HL-60 (cell line): Measurements from ENCODE around the gene BIK.

Experiments
- DNase-seq, 2 experiments: peaks; one replicate each; pipeline ENCODE4 v3.0.0-alpha.2; 2010 to 2020; ENCODE audit warnings: low read depth in 1 of 2, low spot score in 1 of 2
- H3K27ac ChIP-seq: fragments of 250-450 bp; sonication (Bioruptor Pico); replicated peaks from 2 replicates; pipeline ENCODE4 v1.5.1; 2020; ENCODE audit warnings: mild to moderate bottlenecking, moderate library complexity
- H3K27me3 ChIP-seq: fragments of 250-450 bp; sonication (Bioruptor Pico); 2 replicates; pipeline ENCODE4 v1.5.1; 2021; ENCODE audit warnings: mild to moderate bottlenecking, moderate library complexity; ENCODE audit not compliant: insufficient read depth, poor library complexity, severe bottlenecking
- H3K4me3 ChIP-seq: replicated peaks from 2 replicates; pipeline ENCODE4 v1.5.1; 2011; ENCODE audit warnings: mild to moderate bottlenecking, control low read depth, low read length; ENCODE audit not compliant: insufficient read depth
- GABPA ChIP-seq: IDR thresholded peaks from 2 replicates; pipeline ENCODE4 v1.6.1; 2012; ENCODE audit warnings: low read depth
- POLR2AphosphoS5 ChIP-seq: IDR thresholded peaks from 2 replicates; pipeline ENCODE4 v1.6.1; 2012; ENCODE audit warnings: low read depth
- SPI1 ChIP-seq: IDR thresholded peaks from 2 replicates; pipeline ENCODE4 v1.6.1; 2012; ENCODE audit warnings: low read depth, mild to moderate bottlenecking, borderline replicate concordance
- TF ChIP-seq, protein P1 (sequence below): IDR thresholded peaks from one replicate; pipeline ENCODE4 v1.5.1; 2011; ENCODE audit warnings: low read length, control low read depth, inconsistent platforms; ENCODE audit not compliant: insufficient read depth
- TF ChIP-seq, protein P2 (sequence below): IDR thresholded peaks from 2 replicates; pipeline ENCODE4 v1.6.1; 2012; ENCODE audit warnings: low read depth; ENCODE audit not compliant: insufficient replicate concordance

BIK gene

DNA sequence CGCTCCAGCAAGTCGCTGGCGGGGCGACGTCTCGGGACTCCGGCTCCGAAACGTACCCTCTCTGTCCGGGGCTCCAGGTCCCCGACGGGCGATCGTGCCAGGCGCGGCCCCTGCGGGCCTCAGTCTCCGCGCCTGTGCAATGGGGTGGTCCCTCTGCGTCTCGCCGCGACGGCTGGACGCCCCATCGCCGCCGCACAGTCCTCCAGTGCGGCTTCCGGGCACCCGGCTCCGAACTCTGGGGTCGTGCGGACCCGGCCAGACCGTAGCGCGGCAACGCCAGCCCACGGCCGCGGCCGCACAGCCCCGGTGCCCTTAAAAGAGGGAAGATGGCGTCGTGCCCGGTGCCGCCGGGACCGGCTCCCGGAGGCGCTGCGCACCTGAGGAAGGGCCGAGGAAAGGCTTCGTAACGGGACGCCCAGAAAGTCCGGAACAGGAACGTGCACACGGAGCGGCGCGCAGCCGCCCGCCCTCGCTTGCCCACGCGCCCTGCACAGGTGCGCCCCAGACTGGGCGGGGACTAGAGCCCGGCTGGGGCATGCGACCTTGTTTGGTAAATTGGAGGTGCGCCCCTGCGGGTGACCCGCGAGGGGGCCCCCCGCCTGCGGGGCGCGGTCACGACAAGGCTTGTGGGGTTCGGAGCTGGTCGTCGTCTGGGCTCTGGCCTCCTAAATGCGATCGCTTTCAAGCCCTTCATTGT lies 525 bp downstream of the BIK start:
- TF ChIP-seq, protein P1, sequence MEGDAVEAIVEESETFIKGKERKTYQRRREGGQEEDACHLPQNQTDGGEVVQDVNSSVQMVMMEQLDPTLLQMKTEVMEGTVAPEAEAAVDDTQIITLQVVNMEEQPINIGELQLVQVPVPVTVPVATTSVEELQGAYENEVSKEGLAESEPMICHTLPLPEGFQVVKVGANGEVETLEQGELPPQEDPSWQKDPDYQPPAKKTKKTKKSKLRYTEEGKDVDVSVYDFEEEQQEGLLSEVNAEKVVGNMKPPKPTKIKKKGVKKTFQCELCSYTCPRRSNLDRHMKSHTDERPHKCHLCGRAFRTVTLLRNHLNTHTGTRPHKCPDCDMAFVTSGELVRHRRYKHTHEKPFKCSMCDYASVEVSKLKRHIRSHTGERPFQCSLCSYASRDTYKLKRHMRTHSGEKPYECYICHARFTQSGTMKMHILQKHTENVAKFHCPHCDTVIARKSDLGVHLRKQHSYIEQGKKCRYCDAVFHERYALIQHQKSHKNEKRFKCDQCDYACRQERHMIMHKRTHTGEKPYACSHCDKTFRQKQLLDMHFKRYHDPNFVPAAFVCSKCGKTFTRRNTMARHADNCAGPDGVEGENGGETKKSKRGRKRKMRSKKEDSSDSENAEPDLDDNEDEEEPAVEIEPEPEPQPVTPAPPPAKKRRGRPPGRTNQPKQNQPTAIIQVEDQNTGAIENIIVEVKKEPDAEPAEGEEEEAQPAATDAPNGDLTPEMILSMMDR, result no peak
- no peak for TF ChIP-seq SPI1
- TF ChIP-seq POLR2AphosphoS5, result no peak
- no peak for TF ChIP-seq GABPA
- peak overlapping the region; percentile 21 for H3K27ac ChIP-seq
- peak overlapping the region; percentile 72 for H3K4me3 ChIP-seq
- peak in 1 of 2 experiments; percentile 52 for DNase-seq
- no peaks in the 10 kb centered on the region for H3K27me3 ChIP-seq

DNA sequence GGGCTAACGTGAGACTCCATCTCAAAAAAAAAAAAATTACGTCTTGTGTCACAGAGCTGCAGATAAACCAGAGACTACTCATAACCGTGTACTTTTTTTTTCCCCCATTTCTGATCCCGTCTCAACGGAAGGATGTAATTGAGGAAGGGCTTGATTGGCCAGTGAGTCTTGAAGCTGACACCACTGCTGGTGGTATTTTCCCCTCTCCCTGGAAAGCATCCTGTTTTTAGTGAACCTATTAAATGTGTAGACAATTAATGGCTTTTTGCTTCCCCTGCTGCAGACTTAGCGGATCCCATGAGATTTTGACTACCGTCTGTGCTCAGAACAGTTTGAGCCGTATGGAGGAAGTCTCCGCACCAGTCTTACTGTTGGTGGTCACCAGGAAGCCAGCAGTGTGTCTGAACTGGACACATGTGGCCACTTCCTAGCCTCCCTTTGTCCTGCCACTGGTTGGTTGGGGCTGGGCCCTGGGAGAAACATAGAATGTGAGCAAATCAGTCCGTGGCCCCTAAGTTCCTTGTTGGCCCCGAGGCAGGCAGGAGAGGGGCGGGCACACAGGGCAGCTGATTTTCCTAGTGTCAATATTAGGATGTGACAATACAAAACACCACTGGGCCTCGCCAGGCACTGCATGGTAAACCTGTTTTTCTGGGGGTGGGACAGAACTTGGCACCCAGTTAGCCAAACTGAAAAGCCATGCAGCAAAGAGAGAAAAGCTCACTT lies 3.1 kb downstream of the BIK start:
- no peak for DNase-seq
- Histone ChIP-seq H3K27ac (no peak overlapping the region), H3K27me3 (no peaks in the 10 kb centered on the region), H3K4me3 (no peak overlapping the region)
- TF ChIP-seq GABPA, result no peak
- TF ChIP-seq POLR2AphosphoS5, result no peak
- no peak for TF ChIP-seq SPI1
- TF ChIP-seq, protein P2, sequence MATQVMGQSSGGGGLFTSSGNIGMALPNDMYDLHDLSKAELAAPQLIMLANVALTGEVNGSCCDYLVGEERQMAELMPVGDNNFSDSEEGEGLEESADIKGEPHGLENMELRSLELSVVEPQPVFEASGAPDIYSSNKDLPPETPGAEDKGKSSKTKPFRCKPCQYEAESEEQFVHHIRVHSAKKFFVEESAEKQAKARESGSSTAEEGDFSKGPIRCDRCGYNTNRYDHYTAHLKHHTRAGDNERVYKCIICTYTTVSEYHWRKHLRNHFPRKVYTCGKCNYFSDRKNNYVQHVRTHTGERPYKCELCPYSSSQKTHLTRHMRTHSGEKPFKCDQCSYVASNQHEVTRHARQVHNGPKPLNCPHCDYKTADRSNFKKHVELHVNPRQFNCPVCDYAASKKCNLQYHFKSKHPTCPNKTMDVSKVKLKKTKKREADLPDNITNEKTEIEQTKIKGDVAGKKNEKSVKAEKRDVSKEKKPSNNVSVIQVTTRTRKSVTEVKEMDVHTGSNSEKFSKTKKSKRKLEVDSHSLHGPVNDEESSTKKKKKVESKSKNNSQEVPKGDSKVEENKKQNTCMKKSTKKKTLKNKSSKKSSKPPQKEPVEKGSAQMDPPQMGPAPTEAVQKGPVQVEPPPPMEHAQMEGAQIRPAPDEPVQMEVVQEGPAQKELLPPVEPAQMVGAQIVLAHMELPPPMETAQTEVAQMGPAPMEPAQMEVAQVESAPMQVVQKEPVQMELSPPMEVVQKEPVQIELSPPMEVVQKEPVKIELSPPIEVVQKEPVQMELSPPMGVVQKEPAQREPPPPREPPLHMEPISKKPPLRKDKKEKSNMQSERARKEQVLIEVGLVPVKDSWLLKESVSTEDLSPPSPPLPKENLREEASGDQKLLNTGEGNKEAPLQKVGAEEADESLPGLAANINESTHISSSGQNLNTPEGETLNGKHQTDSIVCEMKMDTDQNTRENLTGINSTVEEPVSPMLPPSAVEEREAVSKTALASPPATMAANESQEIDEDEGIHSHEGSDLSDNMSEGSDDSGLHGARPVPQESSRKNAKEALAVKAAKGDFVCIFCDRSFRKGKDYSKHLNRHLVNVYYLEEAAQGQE, result no peak
- TF ChIP-seq, protein P1, result no peak

DNA sequence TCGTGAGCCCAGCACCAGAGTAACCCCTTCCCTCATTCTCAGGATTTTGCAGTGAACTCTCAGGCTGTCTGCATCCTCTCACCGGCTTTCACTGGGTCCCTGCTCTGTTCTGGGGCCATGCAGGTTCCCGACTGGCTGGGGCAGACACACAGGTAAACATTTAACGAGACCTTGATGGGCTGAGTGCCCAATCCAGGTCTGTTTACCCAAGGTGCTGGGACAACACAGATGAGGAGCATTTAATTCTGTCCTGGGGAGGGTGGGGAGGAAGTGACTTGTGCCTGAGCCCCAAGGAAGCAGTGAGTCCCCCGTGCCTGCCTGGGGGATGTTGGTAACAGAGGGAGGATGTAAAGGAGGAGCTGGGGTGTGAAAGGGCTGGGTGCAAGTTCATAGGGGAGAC lies 4.4 kb downstream of the BIK start:
- Histone ChIP-seq H3K27ac (no peak overlapping the region), H3K4me3 (no peak overlapping the region), H3K27me3 (no peaks in the 10 kb centered on the region)
- TF ChIP-seq SPI1 (peak; percentile 68), GABPA (no peak)
- TF ChIP-seq, protein P2, result no peak
- no peak for DNase-seq

DNA sequence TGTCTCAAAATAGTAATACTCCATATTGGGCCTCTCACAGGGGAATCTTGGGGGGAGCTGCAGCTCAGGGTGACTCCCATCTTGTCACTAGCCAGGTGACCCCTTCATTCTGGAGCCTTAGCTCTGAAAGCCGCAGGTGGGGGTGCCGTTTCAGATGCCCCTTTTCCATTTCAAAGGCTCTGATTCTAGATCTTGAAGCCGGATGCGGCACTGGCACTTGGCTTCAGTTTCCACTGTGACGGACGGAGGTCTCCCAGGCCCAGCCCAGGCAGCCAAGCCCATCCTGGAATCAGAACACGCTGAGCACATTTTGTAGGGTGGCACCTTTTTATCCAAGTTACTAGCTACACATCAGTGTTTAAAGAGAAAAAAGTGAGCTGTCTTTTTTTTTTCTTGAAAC lies 6.4 kb downstream of the BIK start:
- H3K4me3 ChIP-seq, result no peak overlapping the region
- no peaks in the 10 kb centered on the region for H3K27me3 ChIP-seq
- TF ChIP-seq GABPA (no peak), SPI1 (no peak), POLR2AphosphoS5 (no peak)
- TF ChIP-seq, protein P2, result no peak
- TF ChIP-seq, protein P1, result no peak
- H3K27ac ChIP-seq, result peak overlapping the region; percentile 64; the same call in 1 of the 2 replicates
- DNase-seq, result no peak
